Mesangial cell (primary cell): ENCODE measurements around the gene KCNK13. TPM values are rescaled to one million over a fixed set of nuclear protein-coding genes. Genes with fewer than 3 reads are reported as not detected.

Experiments used
- total RNA-seq: library from RNA; depleted of rRNA; stranded (reverse); fragments of >200 nt; gene quantifications from 2 replicates; pipeline ENCODE4 v1.2.3, GENCODE V29; 2015

The KCNK13 gene
- not detected in 2 replicates for total RNA-seq

GRCh38 chr14:90061685-90062126 is at the start of gene KCNK13:
TSS of gene KCNK13 (plus strand) at chr14:90061994. CDS start at chr14:90062206, 212 bp downstream.

Other genes with a start within 250 kb of the KCNK13 start
- 1.5 and 3.1 TPM in 2 replicates for gene EFCAB11, start 107.3 kb upstream of the KCNK13 start, total RNA-seq
- 20.4 and 54.9 TPM in 2 replicates for gene TDP1, start 106.1 kb upstream of the KCNK13 start, total RNA-seq
- gene PSMC1, start 194.6 kb downstream of the KCNK13 start, total RNA-seq, result 48.2 and 109 TPM in 2 replicates